SK-N-SH (cell line): ENCODE data around the gene MCM3AP. TPM values are rescaled to one million over a fixed set of nuclear protein-coding genes. Genes with fewer than 3 reads are reported as not detected.
A peak's percentile ranks its signal among the peaks of the same experiment; 100 is the strongest.

ENCODE experiments used
- CTCF ChIA-PET: fragments of 300-600, 350-600 bp; formaldehyde crosslinking; extraction: SDS; loops from one replicate; lab custom pipeline; 2021; lab: Yijun Ruan, JAX
- POLR2A ChIA-PET: fragments of 350-600 bp; sonication (Branson Sonifier 250); formaldehyde crosslinking; extraction: SDS; loops from one replicate; lab custom pipeline; 2020; ENCODE audit warnings: antibody characterized with exemption, inconsistent platforms; lab: Yijun Ruan, JAX
- DNase-seq: peaks from one replicate; pipeline ENCODE4 v3.0.0; 2012
- H2AFZ ChIP-seq: fragments of 200-600 bp; sonication (generic); 2 replicates; pipeline ENCODE4 v1.8.1; 2016; ENCODE audit warnings: antibody characterized with exemption, mild to moderate bottlenecking, low read depth
- H3F3A ChIP-seq: fragments of 200-600 bp; sonication (generic); replicated peaks from 2 replicates; pipeline ENCODE3; 2016; ENCODE audit warnings: antibody characterized with exemption, mild to moderate bottlenecking; ENCODE audit not compliant: insufficient read depth
- H3K27ac ChIP-seq, 2 experiments: fragments of 200-500 bp in 1 of 2; fragments of 200-600 bp in 1 of 2; sonication (Bioruptor generic) in 1 of 2; sonication (generic), shearing (Covaris generic) in 1 of 2; 2 replicates each; pipeline versions ENCODE4 v1.5.1 to v1.6.1; 2014 to 2016; ENCODE audit warnings: low read depth in 2 of 2, inconsistent platforms in 1 of 2, low read length in 1 of 2, mild to moderate bottlenecking in 1 of 2, mixed read lengths in 1 of 2
- H3K27me3 ChIP-seq: fragments of 200-600 bp; sonication (generic), shearing (Covaris generic); 2 replicates; pipeline ENCODE4 v1.6.1; 2016; ENCODE audit warnings: mixed run types; ENCODE audit not compliant: insufficient read depth
- H3K36me3 ChIP-seq, 2 experiments: fragments of 200-500 bp in 1 of 2; fragments of 200-600 bp in 1 of 2; sonication (Bioruptor generic) in 1 of 2; sonication (generic) in 1 of 2; replicated peaks in 1 of 2; 2 replicates each; pipeline versions ENCODE3 to v1.5.1; 2014 to 2016; ENCODE audit warnings: low read length in 1 of 2, mild to moderate bottlenecking in 1 of 2; ENCODE audit not compliant: insufficient read depth in 2 of 2, control insufficient read depth in 1 of 2
- H3K4me1 ChIP-seq, 2 experiments: fragments of 200-500 bp in 1 of 2; fragments of 200-600 bp in 1 of 2; sonication (Bioruptor generic) in 1 of 2; sonication (generic), shearing (Covaris generic) in 1 of 2; 2 replicates each; pipeline versions ENCODE4 v1.5.1 to v1.6.1; 2014 to 2016; ENCODE audit warnings: low read depth in 1 of 2, low read length in 1 of 2, mixed run types in 1 of 2; ENCODE audit not compliant: insufficient read depth in 2 of 2, control insufficient read depth in 1 of 2
- H3K4me2 ChIP-seq: fragments of 200-600 bp; sonication (generic), shearing (Covaris generic); 2 replicates; pipeline ENCODE4 v1.6.1; 2017; ENCODE audit warnings: mixed run types
- H3K4me3 ChIP-seq, 2 experiments: fragments of 200-500 bp in 1 of 2; fragments of 200-600 bp in 1 of 2; sonication (Bioruptor generic) in 1 of 2; sonication (generic), shearing (Covaris generic) in 1 of 2; 2 replicates each; pipeline versions ENCODE4 v1.5.1 to v1.8.1; 2014 to 2016; ENCODE audit warnings: low read depth in 2 of 2, inconsistent platforms in 1 of 2, low read length in 1 of 2, mild to moderate bottlenecking in 1 of 2, mixed read lengths in 1 of 2, moderate library complexity in 1 of 2
- H3K79me2 ChIP-seq: fragments of 200-600 bp; sonication (generic); 2 replicates; pipeline ENCODE4 v1.8.1; 2017; ENCODE audit warnings: mild to moderate bottlenecking; ENCODE audit not compliant: insufficient read depth
- H3K9ac ChIP-seq: fragments of 200-600 bp; sonication (generic); 2 replicates; pipeline ENCODE4 v1.6.1; 2017; ENCODE audit warnings: mixed run types
- H3K9me2 ChIP-seq: fragments of 200-600 bp; sonication (generic); 2 replicates; pipeline ENCODE4 v1.6.1; 2017; ENCODE audit warnings: mixed run types
- H3K9me3 ChIP-seq: fragments of 200-600 bp; sonication (generic); 2 replicates; pipeline ENCODE4 v1.6.1; 2017; ENCODE audit warnings: mixed run types, mild to moderate bottlenecking, moderate library complexity
- H4K20me1 ChIP-seq: fragments of 200-600 bp; sonication (generic); 2 replicates; pipeline ENCODE4 v1.6.1; 2017; ENCODE audit warnings: mild to moderate bottlenecking, mixed run types; ENCODE audit not compliant: insufficient read depth
- CTCF ChIP-seq: fragments of 200-600 bp; sonication (generic); IDR thresholded peaks from 2 replicates; pipeline ENCODE4 v1.6.1; 2017; ENCODE audit warnings: antibody characterized with exemption, mild to moderate bottlenecking, moderate library complexity
- ELF1 ChIP-seq: IDR thresholded peaks from 2 replicates; pipeline ENCODE4 v1.4.0; 2012
- EP300 ChIP-seq, 2 experiments: IDR thresholded peaks; 2 replicates each; pipeline versions ENCODE4 v1.4.0 to v1.6.1; 2012; ENCODE audit warnings: borderline replicate concordance in 1 of 2, low read depth in 1 of 2, low read length in 1 of 2
- EZH2phosphoT487 ChIP-seq: fragments of 200-600 bp; sonication (generic); IDR thresholded peaks from 2 replicates; pipeline ENCODE4 v1.6.1; 2017; ENCODE audit warnings: low read depth, mixed run types, mild to moderate bottlenecking, antibody characterized with exemption, moderate library complexity, borderline replicate concordance
- FOXJ3 ChIP-seq: sonication (generic); formaldehyde crosslinking; IDR thresholded peaks from 2 replicates; pipeline ENCODE4 v1.5.1; 2020; ENCODE audit warnings: mild to moderate bottlenecking, missing genetic modification reagents
- GABPA ChIP-seq: IDR thresholded peaks from 2 replicates; pipeline ENCODE4 v1.4.0; 2012; ENCODE audit warnings: low read depth, mild to moderate bottlenecking
- GATA2 ChIP-seq: sonication (generic); formaldehyde crosslinking; IDR thresholded peaks from 2 replicates; pipeline ENCODE4 v1.5.0; 2020; ENCODE audit warnings: mild to moderate bottlenecking, missing genetic modification reagents
- JUND ChIP-seq: IDR thresholded peaks from 2 replicates; pipeline ENCODE4 v1.4.0; 2012
- PBX3 ChIP-seq: IDR thresholded peaks from 2 replicates; pipeline ENCODE4; 2012
- RCOR1 ChIP-seq: fragments of 150-350 bp; IDR thresholded peaks from 2 replicates; pipeline ENCODE4 v1.6.1; 2017; ENCODE audit warnings: antibody characterized with exemption, low read length
- RFX5 ChIP-seq: IDR thresholded peaks from 2 replicates; pipeline ENCODE4 v1.6.1; 2012; ENCODE audit warnings: mild to moderate bottlenecking, improper control_type of control experiment, low read length
- SIN3A ChIP-seq: IDR thresholded peaks from 2 replicates; pipeline ENCODE4 v1.6.1; 2012; ENCODE audit warnings: low read depth, mild to moderate bottlenecking, low read length, moderate library complexity, borderline replicate concordance
- SMC3 ChIP-seq: IDR thresholded peaks from 2 replicates; pipeline ENCODE4 v1.6.1; 2012; ENCODE audit warnings: low read depth, low read length, improper control_type of control experiment
- TAF1 ChIP-seq: IDR thresholded peaks from 2 replicates; pipeline ENCODE4 v1.6.1; 2012; ENCODE audit warnings: low read depth, mild to moderate bottlenecking, low read length, moderate library complexity, borderline replicate concordance
- TCF12 ChIP-seq: IDR thresholded peaks from 2 replicates; pipeline ENCODE4 v1.4.0; 2012
- USF2 ChIP-seq: fragments of 150-350 bp; IDR thresholded peaks from 2 replicates; pipeline ENCODE4 v1.6.1; 2017; ENCODE audit warnings: antibody characterized with exemption, low read length, low read depth, borderline replicate concordance
- YY1 ChIP-seq: IDR thresholded peaks from 2 replicates; pipeline ENCODE4 v1.4.0; 2012; ENCODE audit warnings: low read depth, mild to moderate bottlenecking
- ZBTB33 ChIP-seq: IDR thresholded peaks from 2 replicates; pipeline ENCODE4 v1.4.0; 2012; ENCODE audit warnings: low read depth, borderline replicate concordance
- whole genome bisulfite sequencing: methylation state at CpG from one replicate; pipeline ENCODE4 v1.1.6; 2017; ENCODE audit warnings: low lambda C conversion rate; 5-methylcytosine and 5-hydroxymethylcytosine counted together
- polyA plus RNA-seq, 3 experiments: library from polyadenylated mRNA; depleted of rRNA; stranded (reverse); fragments of >200 nt; gene quantifications; 2 replicates each; pipeline ENCODE4 v1.2.3, GENCODE V29; 2012
- TF ChIP-seq, protein P1 (sequence below): IDR thresholded peaks from 2 replicates; pipeline ENCODE4 v1.4.0; 2012; ENCODE audit warnings: low read depth

The MCM3AP gene
- polyA plus RNA-seq, 1 of the 3 experiments (the other 2 are of a cell fraction) = 42.9 TPM

DNA sequence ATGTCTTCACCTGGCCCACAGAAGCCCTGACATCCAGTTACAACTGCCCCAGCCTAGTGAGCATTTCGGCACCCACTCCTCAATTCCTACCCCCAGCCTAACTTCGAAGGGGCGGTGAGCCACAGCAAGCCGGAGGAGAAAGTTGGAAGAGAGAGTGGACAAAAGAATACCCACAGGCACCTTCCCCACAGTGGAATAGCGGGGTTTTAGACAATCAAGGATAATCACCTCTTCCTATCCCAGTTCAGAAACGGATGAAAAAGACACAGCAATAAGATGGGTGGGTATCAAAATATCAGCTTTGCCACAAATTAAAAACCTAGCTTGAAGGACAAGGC lies 55.5 kb downstream of the MCM3AP start:
- no peak for TF ChIP-seq TCF12
- TF ChIP-seq GABPA = no peak
- no peak for TF ChIP-seq SMC3
- no peak for TF ChIP-seq RFX5
- TF ChIP-seq, protein P1, sequence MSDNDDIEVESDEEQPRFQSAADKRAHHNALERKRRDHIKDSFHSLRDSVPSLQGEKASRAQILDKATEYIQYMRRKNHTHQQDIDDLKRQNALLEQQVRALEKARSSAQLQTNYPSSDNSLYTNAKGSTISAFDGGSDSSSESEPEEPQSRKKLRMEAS = no peak
- no peak for TF ChIP-seq TAF1
- TF ChIP-seq SIN3A = no peak
- TF ChIP-seq EP300 (IDR thresholded peaks at IDR 0.05; ENCODE audit: borderline replicate concordance in 1 of 2, low read depth in 1 of 2, low read length in 1 of 2) = no peak
- H3K9ac ChIP-seq = peak overlapping the region; percentile 81; the same call in 1 of the 2 replicates
- peak overlapping the region; percentile 93 for H3K4me2 ChIP-seq
- WGBS = 86% methylated on average over 6 of the region's 6 CpGs
- H2AFZ ChIP-seq = no peak overlapping the region
- ChIA-PET CTCF (interaction anchor here (0.6 to 2.9 kb wide), 10 partner anchors 8 to 759 kb away, joined by 3 to 14 read pairs (median 4); no protein-coding TSS in a partner anchor), POLR2A (no interaction called here)
- H3K36me3 ChIP-seq = peaks cover 25 to 34% of the 10 kb centered on the region in 2 experiments
- DNase-seq = no peak
- H3K9me3 ChIP-seq = no peaks in the 10 kb centered on the region
- H4K20me1 ChIP-seq = peaks cover 8% of the 10 kb centered on the region; the same call in 1 of the 2 replicates
- H3F3A ChIP-seq = peaks cover 8% of the 10 kb centered on the region
- no peaks in the 10 kb centered on the region for H3K9me2 ChIP-seq
- peaks cover 12 to 27% of the 10 kb centered on the region in 2 experiments; a peak in 3 of 4 replicates for H3K4me1 ChIP-seq
- peaks cover 38% of the 10 kb centered on the region for H3K79me2 ChIP-seq
- H3K4me3 ChIP-seq = peak overlapping the region; percentile 54 to 76
- peak overlapping the region in 1 of 2 experiments; percentile 76; a peak in 1 of 4 replicates for H3K27ac ChIP-seq
- H3K27me3 ChIP-seq = no peaks in the 10 kb centered on the region

GRCh38 chr21:46229133-46229922 lies 56.1 kb downstream of the MCM3AP start:
- H3K27ac ChIP-seq = peak overlapping the region in 1 of 2 experiments; percentile 76; a peak in 2 of 4 replicates
- CTCF ChIA-PET = interaction anchor here (0.6 to 2.9 kb wide), 12 partner anchors 8 to 758 kb away, joined by 3 to 14 read pairs (median 4); no protein-coding TSS in a partner anchor
- H2AFZ ChIP-seq = peak overlapping the region; percentile 84
- H3F3A ChIP-seq = peaks cover 8% of the 10 kb centered on the region
- peaks cover 21 to 29% of the 10 kb centered on the region in 2 experiments for H3K36me3 ChIP-seq
- peaks cover 12 to 22% of the 10 kb centered on the region in 2 experiments; a peak in 3 of 4 replicates for H3K4me1 ChIP-seq
- POLR2A ChIA-PET = interaction anchor here (0.6 kb wide), 2 partner anchors 96 to 404 kb away, joined by 3 read pairs; no protein-coding TSS in a partner anchor
- H3K9me2 ChIP-seq = no peaks in the 10 kb centered on the region
- DNase-seq = peak; percentile 86
- H3K9ac ChIP-seq = peak overlapping the region; percentile 81
- WGBS = 10% methylated on average over 15 of the region's 72 CpGs
- peak overlapping the region; percentile 54 to 76 for H3K4me3 ChIP-seq
- H3K9me3 ChIP-seq = no peaks in the 10 kb centered on the region
- H3K79me2 ChIP-seq = peaks cover 44% of the 10 kb centered on the region
- peaks cover 8% of the 10 kb centered on the region for H4K20me1 ChIP-seq
- H3K4me2 ChIP-seq = peak overlapping the region; percentile 93
- no peaks in the 10 kb centered on the region for H3K27me3 ChIP-seq
- TF ChIP-seq GATA2 (CRISPR knock-in tag) (no peak), JUND (no peak), FOXJ3 (CRISPR knock-in tag) (no peak), EZH2phosphoT487 (no peak), CTCF (peak; percentile 64), ELF1 (no peak), ZBTB33 (no peak), YY1 (no peak), USF2 (no peak), SMC3 (0 out of 2 replicates have a peak, but pooled peaks have one; percentile 8), PBX3 (no peak), TAF1 (no peak), RCOR1 (no peak)
- TF ChIP-seq, protein P1 = peak; percentile 96
